Measurements from ENCODE around the gene COL4A2.

Gene COL4A2

GRCh38 chr13:110322126-110322827 is 15.2 kb downstream of the COL4A2 start:
- DNase-seq, result no peak

GRCh38 chr13:110322828-110323171 is 15.7 kb downstream of the COL4A2 start:
- no peak for DNase-seq

DNA sequence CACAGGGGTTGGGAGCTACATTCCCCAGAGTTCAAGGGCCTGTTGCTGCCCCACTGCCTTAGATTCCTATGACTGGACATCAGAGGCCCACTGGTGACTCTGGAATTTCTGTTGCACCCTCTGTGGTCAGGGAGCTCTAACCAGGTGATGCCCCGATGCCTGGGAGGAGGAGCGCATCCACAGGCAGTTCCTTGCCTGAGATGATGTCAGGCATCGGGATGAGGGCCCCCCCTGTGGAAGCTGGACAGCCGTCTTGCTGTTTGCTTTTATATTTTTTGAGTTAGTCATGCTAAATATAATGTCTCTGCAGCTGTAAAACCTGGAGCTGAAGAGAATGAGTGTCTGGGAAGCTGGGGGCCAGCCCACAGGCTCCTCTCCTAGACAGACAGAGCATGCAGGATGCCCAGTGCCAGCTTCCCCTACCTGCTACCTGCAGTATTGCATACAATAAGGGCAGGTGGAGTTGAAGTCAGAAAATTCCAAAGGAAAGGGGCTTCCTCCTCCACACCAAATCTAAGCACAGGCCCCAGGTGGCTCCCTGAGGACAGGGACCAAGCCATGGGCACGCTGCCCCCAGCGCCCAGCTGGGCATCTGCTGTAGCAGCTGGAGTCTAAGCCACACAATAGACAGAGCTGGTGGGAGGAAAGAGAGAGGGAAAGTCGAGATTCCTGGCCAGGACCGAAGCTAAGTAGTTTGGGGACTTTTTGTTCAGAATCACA is 16.2 kb downstream of the COL4A2 start:
- no peak for DNase-seq

- peak in 1 of 51 donors; percentile 25 for DNase-seq
Measured at GRCh38 chr13:110324026-110324749, 17.1 kb downstream of the COL4A2 start.

GRCh38 chr13:110326263-110326904 is 19.3 kb downstream of the COL4A2 start:
- no peak for DNase-seq

DNA sequence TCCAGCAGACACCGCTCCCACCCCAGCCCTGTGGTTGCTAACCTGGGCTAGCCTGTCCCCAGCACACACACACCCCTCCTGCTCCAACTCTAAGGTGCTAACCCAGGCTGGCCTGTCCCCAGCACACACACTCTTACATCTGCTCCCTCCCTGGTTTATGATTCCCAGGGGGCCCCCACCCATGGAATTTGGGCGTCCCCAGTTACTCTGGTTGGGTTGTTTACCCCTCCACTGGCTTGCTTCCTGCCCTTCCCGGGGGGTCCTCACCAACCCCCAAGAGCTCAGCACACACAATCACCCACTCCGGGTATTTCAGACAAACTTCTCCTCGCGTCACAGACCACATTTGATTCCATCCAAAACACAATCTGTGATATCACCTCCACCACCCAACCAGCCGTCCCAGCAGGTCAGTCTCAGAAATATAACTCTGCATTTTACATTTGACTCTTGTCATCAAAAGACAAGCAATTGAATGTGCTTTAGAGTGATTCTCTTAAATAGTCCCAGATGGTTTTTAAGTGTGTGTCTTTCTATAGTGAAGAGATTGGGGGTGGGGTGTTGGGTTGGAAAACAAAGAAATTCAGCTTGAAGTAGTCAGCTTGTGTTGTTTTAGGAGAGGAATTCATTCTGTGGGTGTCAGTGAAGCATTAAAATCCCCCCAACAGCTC is 20.1 kb downstream of the COL4A2 start:
- DNase-seq, result no peak

DNA sequence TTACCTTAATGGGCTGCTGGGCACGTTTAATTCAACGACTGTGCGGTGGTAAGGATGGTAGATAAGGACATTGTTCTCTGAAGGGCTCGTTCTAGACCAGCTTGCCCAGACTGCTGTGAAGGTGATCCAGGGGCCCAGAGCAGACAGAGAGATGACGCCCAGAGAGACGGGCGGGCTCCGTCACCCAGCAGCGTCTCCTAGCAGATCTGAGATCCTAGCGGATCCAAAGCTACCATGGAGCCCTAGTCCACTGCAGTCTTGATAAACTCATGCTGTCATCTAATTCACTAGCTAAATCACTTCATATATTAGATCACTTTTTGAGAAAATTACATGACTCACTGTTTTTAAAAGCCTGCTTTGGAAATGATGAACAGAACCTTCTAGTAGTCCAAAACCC is 21.5 kb downstream of the COL4A2 start:
- no peak for DNase-seq

- no peak for DNase-seq
Measured at GRCh38 chr13:110329258-110329657, 22.2 kb downstream of the COL4A2 start.

- no peak for DNase-seq
Measured at GRCh38 chr13:110329798-110330461, 22.8 kb downstream of the COL4A2 start.

- DNase-seq, result no peak
Measured at GRCh38 chr13:110330491-110331011, 23.5 kb downstream of the COL4A2 start.

DNA sequence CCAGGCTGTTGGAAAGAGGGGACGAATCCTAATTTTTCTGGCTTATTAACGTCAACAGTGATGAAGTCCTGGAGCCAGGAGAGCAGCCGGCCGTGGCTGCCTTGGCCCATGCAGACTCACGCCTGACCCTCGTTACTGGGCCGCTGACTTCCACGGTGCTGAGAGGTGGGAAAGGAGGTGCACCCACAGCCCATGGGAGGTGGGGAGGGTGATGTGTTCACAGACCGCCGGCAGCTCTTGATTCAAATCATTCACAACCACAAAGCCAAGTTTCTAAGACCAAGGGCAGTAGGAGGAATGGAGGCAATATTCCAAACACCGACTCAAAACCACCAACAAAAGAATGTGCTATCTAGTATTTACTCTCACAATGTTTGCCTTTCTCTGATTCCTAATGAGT is 24.3 kb downstream of the COL4A2 start:
- no peak for DNase-seq

DNA sequence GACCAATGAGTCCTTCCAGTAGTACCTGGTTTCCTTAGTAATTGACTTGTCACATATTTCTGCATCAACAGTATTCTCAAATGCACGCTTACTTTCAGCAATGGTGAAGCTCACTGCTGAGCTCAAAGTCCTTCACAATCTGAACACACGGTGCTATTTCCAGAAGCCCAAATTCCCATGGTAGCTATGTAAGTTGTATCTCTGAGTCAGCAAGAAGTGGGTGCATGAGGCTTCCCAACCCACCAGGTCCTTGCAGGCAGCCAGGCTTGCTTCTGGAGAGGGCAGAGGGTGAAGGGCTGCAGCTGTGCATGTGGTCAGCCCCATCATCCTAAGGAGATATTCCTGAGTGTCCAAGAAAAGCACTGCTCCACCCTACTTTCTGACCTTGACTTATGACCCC is 25.7 kb downstream of the COL4A2 start:
- DNase-seq, result no peak

- no peak for DNase-seq
Measured at GRCh38 chr13:110333837-110334236, 26.8 kb downstream of the COL4A2 start.

GRCh38 chr13:110334256-110334655 is 27.2 kb downstream of the COL4A2 start:
- DNase-seq, result no peak

DNA sequence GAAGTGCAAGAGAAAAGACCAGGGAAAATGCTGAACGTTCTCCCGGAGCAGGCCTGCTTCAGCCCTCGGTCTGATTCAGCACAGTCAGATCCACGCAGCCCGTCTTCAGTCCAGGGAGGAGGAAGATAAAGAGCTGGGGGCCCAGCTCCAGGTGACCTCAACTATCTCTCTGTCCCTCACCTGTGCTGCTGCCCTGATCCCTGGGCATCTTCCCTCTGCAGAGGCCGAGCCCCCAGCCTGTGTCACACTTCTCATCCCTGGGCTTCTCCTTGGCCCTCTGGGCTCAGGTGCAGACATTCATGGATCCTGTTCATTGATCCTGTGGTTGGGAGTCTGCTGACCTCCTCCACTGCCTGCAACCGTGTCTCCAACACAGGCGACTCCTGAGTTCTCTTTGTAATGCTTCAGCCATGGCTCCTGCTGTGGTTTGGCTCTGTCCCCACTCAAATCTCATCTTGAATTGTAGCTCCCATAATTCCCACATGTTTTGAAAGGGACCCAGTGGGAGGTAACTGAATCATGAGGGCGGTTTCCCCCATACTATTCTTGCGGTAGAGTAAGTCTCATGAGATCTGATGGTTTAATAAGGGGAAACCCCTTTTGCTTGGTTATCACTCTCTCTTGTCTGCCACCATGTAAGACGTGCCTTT is 27.9 kb downstream of the COL4A2 start:
- DNase-seq, result no peak

DNA sequence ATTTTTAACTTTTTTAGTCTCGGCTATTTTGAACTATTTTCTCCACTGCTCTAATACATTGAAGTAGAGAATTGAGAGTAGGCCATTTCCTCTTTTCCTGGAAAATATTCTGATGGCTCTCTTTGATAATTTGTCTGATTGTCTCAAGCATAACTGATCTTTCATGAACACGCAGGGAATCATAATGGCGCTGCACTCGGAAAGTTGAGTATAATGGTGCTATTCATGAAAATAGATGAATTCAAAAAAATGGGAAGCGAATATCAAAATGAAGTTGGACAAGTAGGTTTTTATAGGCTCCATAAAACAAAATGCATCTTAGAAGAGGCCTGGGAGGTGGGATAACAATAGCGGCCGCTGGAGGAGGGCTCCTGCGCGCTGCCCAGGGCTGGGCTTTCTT is 29.0 kb downstream of the COL4A2 start:
- no peak for DNase-seq

GRCh38 chr13:110336681-110337080 is 29.6 kb downstream of the COL4A2 start:
- no peak for DNase-seq

GRCh38 chr13:110337247-110337646 is 30.2 kb downstream of the COL4A2 start:
- DNase-seq, result peak in 1 of 51 donors; percentile 22

GRCh38 chr13:110338441-110339101 is 31.5 kb downstream of the COL4A2 start:
- peak in 5 of 51 donors; percentile 13 to 43 (median 26) for DNase-seq

GRCh38 chr13:110339263-110339662 is 32.2 kb downstream of the COL4A2 start:
- DNase-seq, result no peak
